HepG2 (cell line): Measurements from ENCODE around the gene FANCE. TPM values are rescaled to one million over a fixed set of nuclear protein-coding genes. Genes with fewer than 3 reads are reported as not detected.

ENCODE experiments used
- HNF1A ChIP-seq, 2 experiments: sonication (generic) in 1 of 2; formaldehyde crosslinking in 1 of 2; IDR thresholded peaks; 2 replicates each; pipeline versions ENCODE4 v1.4.0 to v1.6.1; 2016 to 2020; ENCODE audit warnings: borderline replicate concordance in 1 of 2, low read depth in 1 of 2, mild to moderate bottlenecking in 1 of 2, missing genetic modification reagents in 1 of 2
- KLF6 ChIP-seq: IDR thresholded peaks from 2 replicates; pipeline ENCODE4 v1.8.0; 2016; ENCODE audit warnings: missing biosample characterization, missing genetic modification reagents
- MAFK ChIP-seq, 2 experiments: IDR thresholded peaks in 1 of 2; conservative IDR thresholded peaks in 1 of 2; 2 replicates each; pipeline ENCODE4 v1.6.1; 2011; ENCODE audit warnings: improper control_type of control experiment in 2 of 2, low read length in 2 of 2
- THYN1 ChIP-seq: sonication (generic); formaldehyde crosslinking; IDR thresholded peaks from 2 replicates; pipeline ENCODE4 v1.8.1; 2023; ENCODE audit warnings: low read depth, mild to moderate bottlenecking, moderate library complexity, missing genetic modification reagents, borderline replicate concordance
- ZNF652 ChIP-seq: IDR thresholded peaks from 2 replicates; pipeline ENCODE4 v1.6.1; 2016; ENCODE audit warnings: low read depth, borderline replicate concordance
- ZNF746 ChIP-seq: sonication (generic); formaldehyde crosslinking; IDR thresholded peaks from 2 replicates; pipeline ENCODE4 v1.8.0; 2022; ENCODE audit warnings: mild to moderate bottlenecking, missing genetic modification reagents
- ZNF770 ChIP-seq: sonication (generic); formaldehyde crosslinking; IDR thresholded peaks from 2 replicates; pipeline ENCODE4 v1.5.0; 2020; ENCODE audit warnings: mild to moderate bottlenecking, missing genetic modification reagents
- ZNF891 ChIP-seq: sonication (generic); formaldehyde crosslinking; IDR thresholded peaks from 2 replicates; pipeline ENCODE4 v1.5.0; 2020; ENCODE audit warnings: mild to moderate bottlenecking, missing genetic modification reagents
- polyA plus RNA-seq, 8 experiments: library from polyadenylated mRNA; depleted of rRNA in 3 of 8; stranded (reverse) in 7 of 8; unstranded in 1 of 8; fragments of >200 nt; fragmentation: Illumina TruSeq in 4 of 8; extraction: Trizol in 4 of 8; gene quantifications; 2 replicates each; pipeline versions ENCODE4 v1.2.1 to v1.2.3, GENCODE V29; 2011 to 2016; ENCODE audit warnings: low read depth in 4 of 8, missing spikeins in 1 of 8, mixed read lengths in 1 of 8; ENCODE audit not compliant: insufficient read depth in 1 of 8
- total RNA-seq, 5 experiments: library from RNA; depleted of rRNA; stranded (reverse); fragments of >200 nt; fragmentation: Illumina TruSeq; extraction: Trizol; gene quantifications; 2 replicates each; pipeline ENCODE4 v1.2.3, GENCODE V29; 2016; ENCODE audit warnings: low read depth in 1 of 5
- TF ChIP-seq, protein P1 (sequence below): sonication (generic); formaldehyde crosslinking; IDR thresholded peaks from 2 replicates; pipeline ENCODE4 v1.8.1; 2023; ENCODE audit warnings: mild to moderate bottlenecking, moderate library complexity, missing genetic modification reagents
- TF ChIP-seq, protein P2 (sequence below): sonication (generic); formaldehyde crosslinking; IDR thresholded peaks from 2 replicates; pipeline ENCODE4 v1.4.0; 2020; ENCODE audit warnings: missing genetic modification reagents

The FANCE gene
- total and polyA plus RNA-seq, 2 of the 13 experiments (the other 11 are each of a cell fraction or from before 2014, with no cell fraction given) = 7.1 to 11.2 TPM

- TF ChIP-seq HNF1A (IDR thresholded peaks at IDR 0.05; ENCODE audit: low read depth) (no peak), HNF1A (CRISPR knock-in tag; IDR thresholded peaks at IDR 0.05; ENCODE audit: borderline replicate concordance) (no peak), ZNF652 (CRISPR knock-in tag) (no peak), KLF6 (no peak), MAFK (conservative IDR thresholded peaks at IDR 0.05 in 1 of 2, IDR thresholded peaks at IDR 0.05 in 1 of 2; ENCODE audit: low read length in 2 of 2) (no peak), THYN1 (CRISPR knock-in tag) (no peak), ZNF746 (CRISPR knock-in tag) (no peak), ZNF770 (CRISPR knock-in tag) (peak; percentile 42; the same call in 1 of the 2 replicates), ZNF891 (CRISPR knock-in tag) (0 out of 2 replicates have a peak, but pooled peaks have one; percentile 35)
- TF ChIP-seq, protein P1, sequence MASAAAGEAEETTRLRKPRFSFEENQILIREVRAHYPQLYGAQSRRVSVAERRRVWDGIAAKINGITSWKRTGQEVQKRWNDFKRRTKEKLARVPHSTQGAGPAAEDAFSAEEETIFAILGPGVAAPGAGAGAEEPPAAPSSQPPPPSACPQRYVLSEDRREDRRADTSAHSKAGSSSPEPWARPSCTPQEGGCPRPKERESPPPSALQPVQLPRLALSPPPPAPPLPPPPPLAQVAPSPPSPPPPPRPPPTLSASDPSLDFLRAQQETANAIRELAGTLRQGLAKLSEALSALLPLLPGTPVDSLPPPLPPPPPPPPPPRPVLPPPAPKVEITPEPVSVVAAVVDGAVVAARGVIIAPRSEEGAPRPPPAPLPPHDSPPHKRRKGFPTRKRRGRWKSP = no peak
- TF ChIP-seq, protein P2, sequence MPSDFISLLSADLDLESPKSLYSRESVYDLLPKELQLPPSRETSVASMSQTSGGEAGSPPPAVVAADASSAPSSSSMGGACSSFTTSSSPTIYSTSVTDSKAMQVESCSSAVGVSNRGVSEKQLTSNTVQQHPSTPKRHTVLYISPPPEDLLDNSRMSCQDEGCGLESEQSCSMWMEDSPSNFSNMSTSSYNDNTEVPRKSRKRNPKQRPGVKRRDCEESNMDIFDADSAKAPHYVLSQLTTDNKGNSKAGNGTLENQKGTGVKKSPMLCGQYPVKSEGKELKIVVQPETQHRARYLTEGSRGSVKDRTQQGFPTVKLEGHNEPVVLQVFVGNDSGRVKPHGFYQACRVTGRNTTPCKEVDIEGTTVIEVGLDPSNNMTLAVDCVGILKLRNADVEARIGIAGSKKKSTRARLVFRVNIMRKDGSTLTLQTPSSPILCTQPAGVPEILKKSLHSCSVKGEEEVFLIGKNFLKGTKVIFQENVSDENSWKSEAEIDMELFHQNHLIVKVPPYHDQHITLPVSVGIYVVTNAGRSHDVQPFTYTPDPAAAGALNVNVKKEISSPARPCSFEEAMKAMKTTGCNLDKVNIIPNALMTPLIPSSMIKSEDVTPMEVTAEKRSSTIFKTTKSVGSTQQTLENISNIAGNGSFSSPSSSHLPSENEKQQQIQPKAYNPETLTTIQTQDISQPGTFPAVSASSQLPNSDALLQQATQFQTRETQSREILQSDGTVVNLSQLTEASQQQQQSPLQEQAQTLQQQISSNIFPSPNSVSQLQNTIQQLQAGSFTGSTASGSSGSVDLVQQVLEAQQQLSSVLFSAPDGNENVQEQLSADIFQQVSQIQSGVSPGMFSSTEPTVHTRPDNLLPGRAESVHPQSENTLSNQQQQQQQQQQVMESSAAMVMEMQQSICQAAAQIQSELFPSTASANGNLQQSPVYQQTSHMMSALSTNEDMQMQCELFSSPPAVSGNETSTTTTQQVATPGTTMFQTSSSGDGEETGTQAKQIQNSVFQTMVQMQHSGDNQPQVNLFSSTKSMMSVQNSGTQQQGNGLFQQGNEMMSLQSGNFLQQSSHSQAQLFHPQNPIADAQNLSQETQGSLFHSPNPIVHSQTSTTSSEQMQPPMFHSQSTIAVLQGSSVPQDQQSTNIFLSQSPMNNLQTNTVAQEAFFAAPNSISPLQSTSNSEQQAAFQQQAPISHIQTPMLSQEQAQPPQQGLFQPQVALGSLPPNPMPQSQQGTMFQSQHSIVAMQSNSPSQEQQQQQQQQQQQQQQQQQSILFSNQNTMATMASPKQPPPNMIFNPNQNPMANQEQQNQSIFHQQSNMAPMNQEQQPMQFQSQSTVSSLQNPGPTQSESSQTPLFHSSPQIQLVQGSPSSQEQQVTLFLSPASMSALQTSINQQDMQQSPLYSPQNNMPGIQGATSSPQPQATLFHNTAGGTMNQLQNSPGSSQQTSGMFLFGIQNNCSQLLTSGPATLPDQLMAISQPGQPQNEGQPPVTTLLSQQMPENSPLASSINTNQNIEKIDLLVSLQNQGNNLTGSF = no peak
Measured at GRCh38 chr6:35473075-35473849, 21.1 kb downstream of the FANCE start (continued).
